HCT116 (cell line): ENCODE results near the gene FAM210B.

Source experiments
- ELF1 ChIP-seq: IDR thresholded peaks from 2 replicates; pipeline ENCODE4 v1.6.1; 2012; ENCODE audit warnings: low read depth, borderline replicate concordance
- EZH2 ChIP-seq: fragments of 200-600 bp; sonication (generic); IDR thresholded peaks from 2 replicates; pipeline ENCODE4 v1.6.1; 2017; ENCODE audit warnings: antibody characterized with exemption, mixed run types
- SP1 ChIP-seq: IDR thresholded peaks from 2 replicates; pipeline ENCODE4 v1.6.1; 2012; ENCODE audit warnings: low read depth
- SRF ChIP-seq: IDR thresholded peaks from 2 replicates; pipeline ENCODE4 v1.6.1; 2012; ENCODE audit warnings: low read depth
- TF ChIP-seq, protein P1 (sequence below), 3 experiments: fragments of 200-600 bp in 1 of 3; sonication (generic) in 1 of 3; IDR thresholded peaks in 2 of 3; conservative IDR thresholded peaks in 1 of 3; 2 replicates each; pipeline ENCODE4 v1.5.1; 2012 to 2017; ENCODE audit warnings: low read depth in 2 of 3, low read length in 2 of 3, antibody characterized with exemption in 1 of 3, borderline replicate concordance in 1 of 3, control low read depth in 1 of 3, mild to moderate bottlenecking in 1 of 3, mixed read lengths in 1 of 3, mixed run types in 1 of 3, moderate library complexity in 1 of 3; ENCODE audit not compliant: insufficient read depth in 1 of 3

DNA sequence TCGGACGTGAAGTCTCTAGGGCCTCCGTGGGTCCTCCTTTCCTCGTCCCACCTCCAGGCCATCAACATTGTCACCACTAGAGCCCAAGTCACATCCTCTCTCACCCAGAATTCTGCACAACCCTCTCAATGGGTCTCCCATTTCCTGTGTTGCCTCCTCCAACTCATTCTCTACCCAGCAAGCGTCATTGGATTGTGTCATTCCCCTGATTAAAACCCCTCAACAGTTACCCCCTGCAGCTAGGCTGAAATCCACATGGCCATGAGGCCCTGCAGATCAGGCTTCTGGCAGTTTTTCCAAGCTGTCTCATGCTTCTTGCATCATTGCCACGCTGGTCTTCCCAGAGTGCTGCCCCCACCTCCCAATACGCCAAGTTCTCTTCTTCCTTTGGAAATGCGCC is 12.9 kb upstream of the FAM210B start:
- TF ChIP-seq ELF1, result no peak
- no peak for TF ChIP-seq SRF
- no peak for TF ChIP-seq EZH2
- TF ChIP-seq, protein P1, sequence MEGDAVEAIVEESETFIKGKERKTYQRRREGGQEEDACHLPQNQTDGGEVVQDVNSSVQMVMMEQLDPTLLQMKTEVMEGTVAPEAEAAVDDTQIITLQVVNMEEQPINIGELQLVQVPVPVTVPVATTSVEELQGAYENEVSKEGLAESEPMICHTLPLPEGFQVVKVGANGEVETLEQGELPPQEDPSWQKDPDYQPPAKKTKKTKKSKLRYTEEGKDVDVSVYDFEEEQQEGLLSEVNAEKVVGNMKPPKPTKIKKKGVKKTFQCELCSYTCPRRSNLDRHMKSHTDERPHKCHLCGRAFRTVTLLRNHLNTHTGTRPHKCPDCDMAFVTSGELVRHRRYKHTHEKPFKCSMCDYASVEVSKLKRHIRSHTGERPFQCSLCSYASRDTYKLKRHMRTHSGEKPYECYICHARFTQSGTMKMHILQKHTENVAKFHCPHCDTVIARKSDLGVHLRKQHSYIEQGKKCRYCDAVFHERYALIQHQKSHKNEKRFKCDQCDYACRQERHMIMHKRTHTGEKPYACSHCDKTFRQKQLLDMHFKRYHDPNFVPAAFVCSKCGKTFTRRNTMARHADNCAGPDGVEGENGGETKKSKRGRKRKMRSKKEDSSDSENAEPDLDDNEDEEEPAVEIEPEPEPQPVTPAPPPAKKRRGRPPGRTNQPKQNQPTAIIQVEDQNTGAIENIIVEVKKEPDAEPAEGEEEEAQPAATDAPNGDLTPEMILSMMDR (IDR thresholded peaks at IDR 0.05 in 2 of 3, conservative IDR thresholded peaks at IDR 0.05 in 1 of 3; ENCODE audit: borderline replicate concordance in 1 of 3, insufficient read depth in 1 of 3, low read depth in 2 of 3, low read length in 2 of 3), result no peak
- no peak for TF ChIP-seq SP1
